ENCODE measurements around the gene ANP32B.
"Not testable (repeated sequence)": the region's sequence is repeated elsewhere in the genome, so short reads cannot be mapped to it uniquely, and the experiment has no call there.

Gene ANP32B

DNA sequence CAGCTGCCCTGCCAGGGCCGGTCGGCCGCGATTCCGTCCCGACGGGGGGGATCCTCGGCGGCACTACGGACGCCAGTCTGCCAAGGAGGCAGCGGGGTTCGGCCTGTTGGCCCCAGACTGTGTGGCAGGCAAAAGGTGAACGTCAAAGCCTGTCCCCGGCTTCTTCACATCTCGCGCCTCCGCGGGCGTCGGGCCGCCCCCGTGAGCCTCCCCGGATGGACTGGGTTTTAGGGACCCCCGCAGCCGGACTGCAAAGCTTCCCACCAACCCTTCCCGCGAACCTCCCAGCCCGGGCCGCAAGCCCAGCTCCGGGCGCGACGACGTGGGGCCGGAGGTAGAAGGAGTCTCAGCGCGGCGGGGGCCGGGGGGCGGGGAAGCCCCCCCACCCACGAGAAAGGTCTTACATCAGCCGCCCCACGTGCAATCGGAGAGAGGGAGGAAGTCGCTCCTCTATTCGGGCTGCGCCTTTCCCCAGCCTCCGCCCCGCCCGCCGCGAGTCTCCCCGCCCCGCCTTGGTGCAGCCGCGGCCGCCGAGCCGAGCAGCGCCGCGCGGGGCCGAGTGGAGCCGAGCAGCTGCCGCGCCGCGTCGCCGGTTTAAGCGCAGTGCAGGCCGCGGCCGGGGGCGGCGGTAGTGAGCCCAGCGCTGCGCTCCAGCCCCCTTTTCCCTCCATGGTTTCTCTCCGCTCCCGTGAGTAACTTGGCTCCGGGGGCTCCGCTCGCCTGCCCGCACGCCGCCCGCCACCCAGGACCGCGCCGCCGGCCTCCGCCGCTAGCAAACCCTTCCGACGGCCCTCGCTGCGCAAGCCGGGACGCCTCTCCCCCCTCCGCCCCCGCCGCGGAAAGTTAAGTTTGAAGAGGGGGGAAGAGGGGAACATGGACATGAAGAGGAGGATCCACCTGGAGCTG, at the start of gene ANP32B:
Gene ANP32B (plus strand): TSS at position 659 of the 906 bp plus-strand sequence. CDS start 215 bp downstream, at position 874.
- peak; percentile 93 to 96 for DNase-seq (ENCODE audit: low read depth in 2 of 2)

DNA sequence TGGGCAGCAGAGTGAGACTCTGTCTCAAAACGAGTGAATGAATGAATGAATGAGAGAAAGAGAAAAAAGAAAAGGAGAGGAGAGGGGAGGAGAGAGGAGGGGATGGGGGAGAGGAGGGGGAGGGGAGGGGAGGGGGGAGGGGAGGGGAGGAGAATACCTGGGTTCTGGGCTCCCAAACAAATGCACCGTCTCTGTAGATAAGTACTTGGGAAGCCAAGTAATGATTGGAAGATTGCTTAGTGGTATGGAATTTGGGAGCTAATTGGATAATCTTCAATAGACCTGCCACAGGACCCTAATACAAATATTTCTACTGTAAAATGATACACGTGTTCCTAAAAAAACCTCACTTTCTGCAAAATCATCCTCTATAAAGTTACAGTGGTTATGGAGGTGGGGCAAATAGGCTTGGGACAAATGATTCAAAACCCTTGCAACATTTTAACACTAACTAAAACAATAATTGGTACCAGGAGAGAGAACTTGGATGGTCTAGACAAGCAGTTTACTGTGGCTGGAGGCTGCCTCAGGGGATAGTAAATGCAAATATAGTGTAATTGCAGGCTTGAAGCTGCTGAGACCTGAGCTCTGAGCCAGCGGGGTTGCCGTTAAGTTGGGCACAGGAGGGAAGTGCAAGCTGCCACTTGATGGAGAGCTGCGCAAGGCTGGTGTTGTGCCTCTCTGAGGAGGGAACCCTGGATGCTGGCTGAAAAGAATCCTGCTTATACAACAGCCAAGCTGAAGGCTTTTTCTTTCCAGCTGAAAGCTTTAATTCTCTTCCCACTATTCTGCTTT, 48.6 kb upstream of the ANP32B start:
- no peak for DNase-seq (ENCODE audit: low read depth in 2 of 2)

DNA sequence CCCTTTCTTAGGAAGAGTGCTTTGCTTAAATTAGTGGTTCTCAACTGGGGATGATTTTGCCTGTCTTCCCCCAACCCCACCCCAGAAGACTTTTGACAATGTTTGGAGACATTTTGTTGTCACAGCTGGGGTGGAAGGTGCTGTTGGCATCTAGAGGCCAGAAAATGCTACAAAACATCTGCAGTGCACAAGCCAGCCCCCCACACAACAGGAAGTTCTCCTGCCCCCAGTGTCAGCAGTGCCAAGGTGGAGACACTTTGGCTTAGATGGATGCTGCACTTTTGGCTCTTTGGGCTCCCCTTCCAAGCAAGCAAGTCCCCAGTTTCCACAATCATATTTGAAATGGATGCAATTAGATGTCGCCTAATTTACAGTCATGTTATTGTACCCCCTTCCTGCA, 47.9 kb upstream of the ANP32B start:
- DNase-seq (ENCODE audit: low read depth in 2 of 2), result no peak

- DNase-seq (ENCODE audit: low read depth in 2 of 2), result no peak
Measured at GRCh38 chr9:97936998-97937397, 46.1 kb upstream of the ANP32B start.

GRCh38 chr9:97938081-97938644, 45.0 kb upstream of the ANP32B start, which contains the start of gene HEMGN:
Gene HEMGN, minus strand, starts transcription at chr9:97938172. Its CDS starts 36 bp downstream, at chr9:97938136.
- peak in 1 of 2 donors; percentile 7 for DNase-seq (ENCODE audit: low read depth in 2 of 2)

DNA sequence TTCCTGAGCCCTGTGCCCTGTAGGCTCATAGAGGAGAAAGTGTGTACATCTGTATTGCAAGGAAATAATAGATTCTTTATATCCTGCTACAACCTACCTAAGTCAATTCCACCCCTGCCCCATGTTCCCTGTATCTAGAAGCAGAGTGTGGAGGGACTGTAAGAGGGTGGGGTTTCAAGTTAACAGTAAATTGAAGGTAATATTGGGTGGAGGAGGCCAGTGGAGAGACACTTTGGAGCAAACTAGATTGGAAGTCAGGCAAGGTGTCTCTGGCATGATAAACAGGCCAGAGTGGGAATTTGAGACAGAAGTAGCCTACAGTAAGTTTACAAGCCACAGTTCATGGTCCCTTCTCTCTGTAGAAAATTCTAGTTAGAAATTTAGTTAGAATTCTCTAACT, 42.9 kb upstream of the ANP32B start:
- DNase-seq (ENCODE audit: low read depth in 2 of 2), result no peak

- DNase-seq (ENCODE audit: low read depth in 2 of 2), result no peak
Measured at GRCh38 chr9:97940741-97941140, 42.4 kb upstream of the ANP32B start.

- DNase-seq (ENCODE audit: low read depth in 2 of 2), result no peak
Measured at GRCh38 chr9:97941323-97941722, 41.8 kb upstream of the ANP32B start.

DNA sequence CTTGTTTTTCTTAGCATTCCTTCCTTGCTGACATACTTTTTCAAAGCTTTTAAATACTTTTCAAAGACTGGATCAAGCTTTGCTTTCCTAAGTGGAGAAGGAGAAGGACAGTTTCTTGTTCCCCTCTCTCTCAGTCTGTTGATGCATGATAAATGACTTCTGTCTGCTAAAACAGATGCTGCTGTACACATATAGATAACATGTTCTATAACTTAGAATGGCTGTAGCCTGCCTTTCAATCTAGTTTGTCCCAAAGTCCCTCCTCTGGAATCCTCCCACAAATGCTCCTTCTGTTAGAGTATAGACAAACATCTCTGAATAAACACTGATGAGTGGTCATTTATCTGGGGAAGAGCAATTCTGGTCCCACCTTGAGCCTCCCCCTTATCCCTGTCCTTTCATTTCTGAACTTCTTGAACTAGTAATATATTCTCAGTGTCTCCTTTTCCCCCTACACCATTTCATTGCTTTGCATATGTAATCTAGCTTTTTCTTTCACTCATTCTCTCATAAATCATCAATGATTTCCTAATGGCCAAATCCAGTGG, 39.8 kb upstream of the ANP32B start:
- DNase-seq (ENCODE audit: low read depth in 2 of 2), result no peak

DNA sequence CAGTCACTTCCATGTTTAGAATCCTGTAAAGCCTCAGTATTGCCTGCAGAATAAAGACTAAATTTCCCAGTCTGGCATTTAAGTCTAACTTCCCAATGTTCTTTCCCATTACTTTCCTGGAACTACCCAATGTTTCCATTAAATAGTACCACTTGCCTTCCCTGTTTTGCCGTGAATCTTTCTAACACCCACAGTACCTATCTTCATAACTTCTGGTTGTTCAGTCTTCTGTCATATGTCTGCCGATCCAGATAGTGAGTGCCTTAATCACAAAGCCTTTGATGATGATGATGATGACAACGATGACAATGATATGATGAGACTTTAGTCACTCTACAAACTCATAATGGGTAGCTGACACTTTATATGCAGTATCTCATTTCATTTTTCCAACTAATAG, 38.5 kb upstream of the ANP32B start:
- no peak for DNase-seq (ENCODE audit: low read depth in 2 of 2)

DNA sequence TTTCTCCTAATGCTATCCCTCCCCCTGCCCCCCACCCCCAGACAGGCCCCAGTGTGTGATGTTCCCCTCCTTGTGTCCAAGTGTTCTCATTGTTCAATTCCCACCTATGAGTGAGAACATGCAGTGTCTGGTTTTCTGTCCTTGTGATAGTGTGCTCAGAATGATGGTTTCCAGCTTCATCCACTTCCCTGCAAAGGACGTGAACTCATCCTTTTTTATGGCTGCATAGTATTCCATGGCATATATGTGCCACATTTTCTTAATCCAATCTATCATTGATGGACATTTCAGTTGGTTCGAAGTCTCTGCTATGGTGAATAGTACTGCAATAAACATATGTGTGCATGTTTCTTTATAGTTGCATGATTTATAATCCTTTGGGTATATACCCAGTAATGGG, 37.7 kb upstream of the ANP32B start:
- not testable (repeated sequence) for DNase-seq (ENCODE audit: low read depth in 2 of 2)

DNA sequence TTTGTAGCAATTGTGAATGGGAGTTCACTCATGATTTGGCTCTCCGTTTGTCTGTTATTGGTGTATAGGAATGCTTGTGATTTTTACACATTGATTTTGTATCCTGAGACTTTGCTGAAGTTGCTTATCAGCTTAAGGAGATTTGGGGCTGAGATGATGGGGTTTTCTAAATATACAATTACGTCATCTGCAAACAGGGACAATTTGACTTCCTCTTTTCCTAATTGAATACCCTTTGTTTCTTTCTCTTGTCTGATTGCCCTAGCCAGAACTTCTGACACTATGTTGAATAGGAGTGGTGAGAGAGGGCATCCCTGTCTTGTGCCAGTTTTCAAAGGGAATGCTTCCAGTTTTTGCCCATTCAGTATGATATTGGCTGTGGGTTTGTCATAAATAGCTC, 36.0 kb upstream of the ANP32B start:
- not testable (repeated sequence) for DNase-seq (ENCODE audit: low read depth in 2 of 2)

- DNase-seq (ENCODE audit: low read depth in 2 of 2), result not testable (repeated sequence)
Measured at GRCh38 chr9:97950873-97951272, 32.3 kb upstream of the ANP32B start.

DNA sequence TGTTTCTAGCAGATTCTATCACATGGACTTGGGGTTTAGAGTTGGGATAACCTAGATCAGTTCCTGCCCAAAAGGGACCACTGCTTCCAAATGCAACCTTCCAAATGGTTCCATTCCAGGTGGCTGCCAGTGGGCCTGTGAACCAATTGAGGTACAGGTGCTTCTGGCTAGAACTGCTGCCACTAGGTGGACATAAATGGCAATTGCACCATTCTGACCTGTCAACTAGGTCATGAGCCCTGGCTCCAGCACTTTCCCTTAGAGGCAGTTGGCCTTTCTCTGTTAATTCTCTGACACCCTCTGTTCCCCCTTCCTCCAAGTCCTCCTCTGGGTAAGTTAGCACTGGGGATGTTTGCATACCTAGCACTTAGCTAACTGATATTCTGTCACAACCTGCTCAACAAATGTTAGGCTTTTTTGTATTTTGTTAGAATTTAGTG, 28.6 kb upstream of the ANP32B start:
- peak; percentile 15 to 35 for DNase-seq (ENCODE audit: low read depth in 2 of 2)

DNA sequence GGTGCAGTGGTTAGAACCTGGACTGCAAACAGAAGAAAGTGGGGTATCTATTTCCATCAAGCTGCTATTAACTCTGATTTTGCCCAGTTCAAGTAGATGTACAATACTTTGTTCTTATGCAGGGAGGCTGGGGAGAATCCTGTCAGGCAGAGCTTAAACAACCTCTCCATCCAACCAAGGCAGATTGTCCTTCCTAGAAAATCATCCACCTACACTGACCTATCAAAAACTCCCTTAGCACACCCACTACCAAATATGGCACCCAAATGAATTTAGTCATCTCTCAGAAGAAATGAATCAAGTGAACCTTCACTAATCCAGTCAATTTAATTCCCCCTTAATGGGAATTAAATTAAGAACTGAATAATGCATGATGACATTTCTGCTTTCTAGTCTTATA, 26.8 kb upstream of the ANP32B start:
- DNase-seq (ENCODE audit: low read depth in 2 of 2), result no peak

GRCh38 chr9:97958812-97959511, 24.2 kb upstream of the ANP32B start:
- no peak for DNase-seq (ENCODE audit: low read depth in 2 of 2)

DNA sequence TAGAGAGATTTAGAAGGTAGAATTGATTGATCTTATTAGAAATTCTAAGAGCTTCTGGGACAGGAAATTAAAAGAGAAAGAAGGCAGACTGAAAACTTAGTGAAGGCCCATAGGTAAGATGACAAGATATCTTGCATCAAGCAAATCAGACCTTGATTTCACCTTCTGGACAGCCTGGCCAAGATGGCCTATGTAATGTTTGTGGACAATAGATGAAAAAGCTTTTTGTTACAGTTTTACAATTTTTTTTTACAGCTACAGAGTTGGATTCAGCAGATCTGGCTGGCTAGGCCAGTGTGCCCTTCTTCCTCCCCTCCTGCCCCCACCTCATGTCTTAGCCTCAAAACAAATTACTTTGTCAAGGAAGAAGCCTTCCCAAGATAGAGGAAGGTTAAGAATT, 23.6 kb upstream of the ANP32B start:
- DNase-seq (ENCODE audit: low read depth in 2 of 2), result no peak

DNA sequence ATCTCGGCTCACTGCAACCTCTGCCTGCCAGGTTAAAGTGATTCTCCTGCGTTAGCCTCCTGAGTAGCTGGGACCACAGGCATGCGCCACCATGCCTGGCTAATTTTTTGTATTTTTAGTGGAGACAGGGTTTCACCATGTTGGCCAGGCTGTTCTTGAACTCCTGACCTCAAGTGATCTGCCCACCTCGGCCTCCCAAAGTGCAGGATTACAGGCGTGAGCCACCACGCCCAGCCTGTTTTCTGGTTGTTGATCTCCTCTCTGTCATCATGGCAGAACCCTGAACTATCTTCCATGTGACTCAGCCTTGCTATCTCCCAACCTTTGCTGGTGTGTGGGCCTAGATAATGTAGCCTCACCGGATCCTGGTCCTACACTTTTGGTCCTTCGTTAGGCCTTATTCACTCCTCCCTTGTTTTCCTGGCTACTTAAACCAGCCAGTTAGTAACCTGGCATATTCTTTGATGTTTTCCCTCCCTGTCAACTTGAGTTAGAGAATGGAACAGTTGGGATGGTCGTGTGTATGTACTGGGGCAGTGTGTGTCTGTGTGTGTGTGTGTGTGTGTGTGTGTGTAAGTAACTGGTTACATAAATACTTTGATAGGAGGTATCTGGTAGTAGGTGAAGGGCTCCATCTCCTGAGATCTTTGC, 22.3 kb upstream of the ANP32B start:
- not testable (repeated sequence) for DNase-seq (ENCODE audit: low read depth in 2 of 2)

- DNase-seq (ENCODE audit: low read depth in 2 of 2), result no peak
Measured at GRCh38 chr9:97961361-97961760, 21.8 kb upstream of the ANP32B start.

DNA sequence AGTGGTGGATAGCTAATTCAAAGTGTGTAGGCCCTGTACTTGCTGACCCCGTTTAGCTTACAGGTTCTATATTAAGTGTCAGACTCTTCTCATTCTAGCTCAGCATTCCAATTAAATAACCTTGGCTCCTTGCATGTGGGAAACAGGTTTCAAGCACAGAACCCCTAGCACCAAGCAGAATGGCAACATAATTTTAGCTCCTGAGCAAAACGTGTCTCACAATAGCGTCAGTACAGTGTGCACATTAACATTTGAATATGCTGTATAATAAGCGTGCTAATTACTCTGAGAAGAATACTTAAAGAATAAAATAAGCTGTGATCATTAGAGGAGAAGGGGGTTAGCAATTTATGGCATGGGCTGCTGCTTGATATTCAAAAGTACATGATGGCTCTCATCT, 21.0 kb upstream of the ANP32B start:
- DNase-seq (ENCODE audit: low read depth in 2 of 2), result no peak

- DNase-seq (ENCODE audit: low read depth in 2 of 2), result no peak
Measured at GRCh38 chr9:97962575-97962974, 20.6 kb upstream of the ANP32B start.
